GM12891 (cell line): ENCODE results near the gene ZFP42.

ENCODE experiments used
- PAX5 ChIP-seq: IDR thresholded peaks from 2 replicates; pipeline ENCODE4 v1.6.1; 2011; ENCODE audit warnings: low read length, moderate library complexity, mild to moderate bottlenecking; ENCODE audit not compliant: insufficient read depth, severe bottlenecking
- POLR2A ChIP-seq: IDR thresholded peaks from 2 replicates; pipeline ENCODE4 v1.6.1; 2011; ENCODE audit warnings: low read depth, low read length, control low read depth
- POLR2AphosphoS5 ChIP-seq: IDR thresholded peaks from 2 replicates; pipeline ENCODE4 v1.6.1; 2011; ENCODE audit warnings: low read depth, low read length, control low read depth

GRCh38 chr4:188029114-188029513 is 33.5 kb downstream of the ZFP42 start:
- TF ChIP-seq POLR2A (no peak), POLR2AphosphoS5 (no peak), PAX5 (no peak)
